Esophagus (tissue), 2 donors: ENCODE results near the gene GALP. TPM values are rescaled to one million over a fixed set of nuclear protein-coding genes. Genes with fewer than 3 reads are reported as not detected.
"Not testable (repeated sequence)": the region's sequence is repeated elsewhere in the genome, so short reads cannot be mapped to it uniquely, and the experiment has no call there.

Source experiments
- H3K27ac ChIP-seq, 2 donors: one replicate each; pipeline ENCODE4 v1.5.1; 2013; ENCODE audit warnings: low read depth in 2 of 2, mild to moderate bottlenecking in 2 of 2, inconsistent platforms in 1 of 2, low read length in 1 of 2, moderate library complexity in 1 of 2
- H3K27me3 ChIP-seq, 2 donors: one replicate each; pipeline ENCODE4 v1.6.1; 2013; ENCODE audit warnings: low read length in 2 of 2, control low read depth in 1 of 2, mild to moderate bottlenecking in 1 of 2; ENCODE audit not compliant: insufficient read depth in 2 of 2, control insufficient read depth in 1 of 2
- H3K36me3 ChIP-seq, 2 donors: one replicate each; pipeline ENCODE4 v1.6.1; 2013; ENCODE audit warnings: low read length in 1 of 2; ENCODE audit not compliant: control insufficient read depth in 2 of 2, insufficient read depth in 2 of 2
- H3K4me1 ChIP-seq, 2 donors: one replicate each; pipeline ENCODE4 v1.6.1; 2013; ENCODE audit warnings: low read length in 1 of 2; ENCODE audit not compliant: control insufficient read depth in 2 of 2, insufficient read depth in 2 of 2
- H3K4me3 ChIP-seq, 2 donors: one replicate each; pipeline ENCODE4 v1.5.1; 2013; ENCODE audit warnings: low read length in 2 of 2, mild to moderate bottlenecking in 2 of 2, low read depth in 1 of 2, moderate library complexity in 1 of 2
- H3K9me3 ChIP-seq, 2 donors: one replicate each; pipeline ENCODE4 v1.6.1; 2013; ENCODE audit warnings: mild to moderate bottlenecking in 2 of 2, low read depth in 1 of 2, low read length in 1 of 2, moderate library complexity in 1 of 2; ENCODE audit not compliant: control insufficient read depth in 2 of 2, insufficient read depth in 1 of 2
- WGBS, 2 donors: extraction: QIAGEN DNeasy Blood & Tissue Kit; methylation state at CpG; one replicate each; pipeline ENCODE4 v1.1.7; 2013; 5-methylcytosine and 5-hydroxymethylcytosine counted together
- polyA plus RNA-seq, 2 donors: library from polyadenylated mRNA; stranded (reverse); fragments of 200-250 nt; gene quantifications; one replicate each; pipeline ENCODE4 v1.2.3, GENCODE V29; 2013
- donor health status: healthy with polysubstance abuse.
- donor health status: Bipolar disorder and iron deficiency.

Gene GALP
- polyA plus RNA-seq, 2 donors: not detected

DNA sequence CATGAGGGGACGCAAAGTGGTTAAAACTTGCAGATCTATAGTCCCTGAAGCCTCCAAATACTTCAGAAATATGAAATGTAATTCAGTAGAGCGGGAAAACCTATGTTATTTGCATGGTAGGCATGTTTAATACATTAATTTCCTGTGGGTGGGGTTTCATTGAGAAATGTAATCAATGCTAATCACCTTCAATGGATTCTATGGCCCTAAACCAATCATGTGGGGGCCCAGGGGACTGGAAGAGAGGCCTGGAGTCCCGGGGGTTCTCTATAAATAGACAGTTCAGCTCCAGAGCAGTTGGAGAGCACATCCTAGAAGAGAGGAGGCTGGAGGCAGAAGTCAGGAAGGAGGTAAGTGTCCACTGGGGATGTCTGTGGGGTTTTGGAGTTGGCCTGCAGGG lies 26.2 kb downstream of the GALP start, which contains the start of gene ZSCAN5C:
ZSCAN5C (plus strand) TSS at position 301 of the 400 bp plus-strand sequence. CDS start 3,641 bp downstream, outside the sequence.
- no peaks in the 10 kb centered on the region for H3K36me3 ChIP-seq
- H3K9me3 ChIP-seq: no peaks in the 10 kb centered on the region
- 61 to 66% methylated on average over 3 of the region's 3 CpGs for WGBS, 2 donors
- H3K4me1 ChIP-seq: no peaks in the 10 kb centered on the region
- H3K27ac ChIP-seq: no peak within 1 kb of the TSS
- no peaks in the 10 kb centered on the region for H3K27me3 ChIP-seq
- H3K4me3 ChIP-seq: no peak within 1 kb of the TSS

DNA sequence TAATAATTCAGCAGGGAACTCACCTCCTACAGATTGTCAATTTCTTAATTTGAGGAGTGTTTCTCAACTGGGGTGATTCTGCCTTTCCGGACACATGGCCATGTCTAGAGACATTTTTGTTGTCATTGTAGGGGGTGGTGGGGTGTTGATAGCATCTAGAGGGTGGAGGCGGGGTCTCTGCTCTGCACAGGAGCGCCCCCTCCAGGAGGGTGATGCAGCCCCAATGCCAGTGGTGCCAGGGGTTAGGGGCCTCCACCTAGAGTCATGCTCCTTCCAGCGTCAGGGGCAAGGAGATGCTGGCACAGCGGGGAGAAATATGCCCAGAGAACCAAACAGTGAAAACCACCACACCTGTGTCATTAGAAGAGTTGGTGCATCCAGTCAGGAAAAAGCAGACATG lies 31.8 kb downstream of the GALP start:
- H3K4me1 ChIP-seq, H3K4me3 ChIP-seq, H3K27ac ChIP-seq, H3K9me3 ChIP-seq, H3K27me3 ChIP-seq, H3K36me3 ChIP-seq: not testable (repeated sequence)
- WGBS, 2 donors: 83 to 90% methylated on average over 4 to 5 of the region's 5 CpGs

DNA sequence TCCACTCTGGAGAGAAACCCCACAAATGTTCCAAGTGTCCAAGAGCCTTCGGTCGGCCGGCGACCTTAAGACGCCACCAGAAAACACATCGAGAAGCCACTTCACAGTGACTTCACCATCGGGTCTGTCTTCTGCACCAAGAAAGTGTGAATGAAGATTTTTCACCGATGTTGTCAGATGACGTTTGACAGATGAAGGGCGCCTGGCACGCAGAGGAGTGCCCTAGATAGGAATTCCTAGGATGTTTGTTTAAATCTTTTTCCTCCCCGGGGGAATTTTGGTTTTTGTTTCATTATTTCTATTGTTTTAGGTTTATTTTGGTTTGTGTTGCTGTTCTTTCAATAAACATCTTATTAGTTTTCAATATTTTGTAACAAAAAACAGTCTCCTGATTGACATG lies 33.3 kb downstream of the GALP start:
- 79 to 83% methylated on average over 12 of the region's 12 CpGs for WGBS, 2 donors
- no peak overlapping the region for H3K27ac ChIP-seq

DNA sequence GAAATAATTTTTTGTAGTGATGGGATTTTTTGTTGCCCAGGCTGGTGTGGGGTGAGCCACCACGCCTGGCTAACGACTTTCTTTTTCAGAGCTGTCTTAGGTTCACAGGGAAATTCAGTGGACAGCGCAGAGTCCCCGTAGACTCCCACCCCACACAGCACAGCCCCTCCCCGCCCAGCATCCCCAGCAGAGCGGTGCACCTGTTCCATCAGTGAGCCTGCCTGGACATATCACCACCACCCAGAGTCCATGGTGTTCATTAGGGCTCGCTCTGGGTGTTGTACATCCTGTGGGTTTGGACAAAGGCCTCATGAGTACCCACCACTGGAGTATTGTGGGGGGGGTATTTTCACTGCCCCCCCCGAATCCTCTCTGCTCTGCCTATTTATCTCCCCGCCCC lies 34.2 kb downstream of the GALP start:
- not testable (repeated sequence) for H3K27ac ChIP-seq, H3K4me1 ChIP-seq, H3K4me3 ChIP-seq, H3K9me3 ChIP-seq, H3K36me3 ChIP-seq, H3K27me3 ChIP-seq
- WGBS, 2 donors: 82 to 92% methylated on average over 9 of the region's 9 CpGs

More for the DNA sequence above, 33.3 kb downstream of the GALP start:
- no peaks in the 10 kb centered on the region for H3K4me1 ChIP-seq
- no peak overlapping the region for H3K4me3 ChIP-seq
- H3K9me3 ChIP-seq: no peaks in the 10 kb centered on the region
- H3K36me3 ChIP-seq: no peaks in the 10 kb centered on the region
- no peaks in the 10 kb centered on the region for H3K27me3 ChIP-seq

DNA sequence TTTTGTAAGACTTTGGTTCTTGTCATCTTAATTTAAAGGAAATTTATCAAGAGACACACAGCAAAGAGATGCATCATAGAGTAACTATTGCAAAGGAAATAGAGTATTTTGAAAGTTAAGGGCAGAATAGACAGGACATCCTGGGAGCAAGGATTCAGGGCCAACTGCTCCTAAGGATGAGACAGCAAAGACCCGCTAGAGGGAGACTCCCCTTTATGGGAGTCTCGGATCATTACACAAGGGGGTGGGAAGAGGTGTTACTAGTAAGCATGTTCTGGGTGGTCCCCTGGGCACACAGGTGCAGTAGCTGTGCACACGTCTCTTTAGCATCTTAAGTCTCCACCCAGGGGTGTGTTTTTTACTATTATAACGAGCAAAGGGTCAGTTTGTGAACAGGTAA lies 35.9 kb downstream of the GALP start:
- WGBS, 2 donors: 68 to 74% methylated on average over 4 of the region's 4 CpGs

DNA sequence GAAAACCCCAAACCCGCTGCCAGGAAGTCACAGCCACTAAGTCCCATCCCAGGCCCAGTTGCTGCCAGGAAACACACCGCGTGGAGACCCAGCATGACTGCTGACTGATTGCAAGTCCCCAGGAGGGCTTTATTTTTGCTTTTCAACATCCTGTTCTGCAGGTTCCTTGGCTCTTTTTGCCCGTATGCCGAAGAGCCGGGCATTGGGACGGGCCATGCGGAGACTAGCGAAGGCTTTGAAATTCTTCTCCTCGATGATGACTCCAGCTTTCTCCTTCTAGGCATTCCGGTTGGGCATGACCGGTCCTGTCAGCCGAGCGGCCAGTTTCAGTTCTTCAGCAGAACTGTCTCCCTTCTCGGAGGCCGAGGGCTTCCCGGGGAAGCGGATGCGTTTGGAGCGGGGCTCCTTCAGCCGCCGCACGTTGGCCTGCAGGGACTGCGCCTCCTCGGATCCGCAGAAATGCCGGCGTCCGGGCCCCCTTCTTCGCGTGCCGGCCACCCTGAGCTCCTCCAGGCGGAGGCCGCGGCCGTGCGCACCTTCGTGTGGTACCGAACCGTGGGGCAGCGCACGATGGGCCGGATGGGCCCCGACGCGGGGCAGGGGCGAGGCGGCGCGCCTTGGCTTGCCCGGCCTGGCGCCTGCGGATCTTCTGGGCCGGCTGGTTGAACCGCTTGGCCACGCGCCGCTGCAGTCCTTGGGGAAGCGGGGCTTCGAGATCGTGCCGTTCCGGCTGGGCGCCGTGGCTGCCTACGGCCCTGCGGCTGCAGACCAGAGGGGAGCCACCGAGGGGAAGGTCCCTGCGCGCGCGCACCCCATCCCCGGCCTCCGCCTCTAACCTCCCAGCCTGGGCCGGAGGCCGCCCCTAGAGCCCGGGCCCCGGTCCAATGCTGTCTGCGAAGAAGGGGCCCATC lies 41.5 kb downstream of the GALP start:
- H3K4me3 ChIP-seq: peak overlapping the region; percentile 40 to 47
- H3K9me3 ChIP-seq: no peaks in the 10 kb centered on the region
- peaks cover 0 to 5% of the 10 kb centered on the region in 2 donors for H3K36me3 ChIP-seq
- peak overlapping the region; percentile 85 to 86 for H3K27ac ChIP-seq
- H3K27me3 ChIP-seq: no peaks in the 10 kb centered on the region
- peaks cover 4 to 6% of the 10 kb centered on the region in 2 donors for H3K4me1 ChIP-seq
- WGBS, 2 donors: 5 to 7% methylated on average over 67 to 79 of the region's 79 CpGs

More for the DNA sequence above, 35.9 kb downstream of the GALP start:
- Histone ChIP-seq H3K9me3 (no peaks in the 10 kb centered on the region), H3K27ac (no peak overlapping the region), H3K4me3 (no peak overlapping the region), H3K36me3 (no peaks in the 10 kb centered on the region), H3K4me1 (peaks cover 0 to 3% of the 10 kb centered on the region in 2 donors), H3K27me3 (no peaks in the 10 kb centered on the region)

DNA sequence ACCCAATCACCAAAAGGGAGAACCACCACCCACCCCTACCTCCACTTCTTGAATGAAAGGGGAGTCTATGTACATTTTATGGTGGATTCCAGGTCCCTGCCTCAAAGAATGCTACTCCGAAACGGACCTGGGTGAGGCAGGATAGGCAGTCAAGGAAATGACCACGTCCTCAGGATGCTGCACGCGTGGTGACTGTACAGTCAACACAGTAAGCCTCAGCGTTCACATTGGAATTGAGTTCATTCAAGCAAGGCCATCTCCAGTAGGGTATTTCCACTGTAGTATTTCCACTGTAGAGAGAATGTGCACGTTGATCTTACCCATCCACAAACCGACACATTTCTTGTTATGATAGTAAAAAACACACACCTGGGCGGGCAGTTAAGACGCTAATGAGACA lies 43.2 kb downstream of the GALP start:
- peaks cover 4 to 6% of the 10 kb centered on the region in 2 donors for H3K4me1 ChIP-seq
- peaks cover 0 to 7% of the 10 kb centered on the region in 2 donors for H3K36me3 ChIP-seq
- no peaks in the 10 kb centered on the region for H3K9me3 ChIP-seq
- 87 to 90% methylated on average over 10 of the region's 10 CpGs for whole genome bisulfite sequencing, 2 donors
- H3K27ac ChIP-seq: no peak overlapping the region
- H3K4me3 ChIP-seq: no peak overlapping the region
- H3K27me3 ChIP-seq: no peaks in the 10 kb centered on the region

DNA sequence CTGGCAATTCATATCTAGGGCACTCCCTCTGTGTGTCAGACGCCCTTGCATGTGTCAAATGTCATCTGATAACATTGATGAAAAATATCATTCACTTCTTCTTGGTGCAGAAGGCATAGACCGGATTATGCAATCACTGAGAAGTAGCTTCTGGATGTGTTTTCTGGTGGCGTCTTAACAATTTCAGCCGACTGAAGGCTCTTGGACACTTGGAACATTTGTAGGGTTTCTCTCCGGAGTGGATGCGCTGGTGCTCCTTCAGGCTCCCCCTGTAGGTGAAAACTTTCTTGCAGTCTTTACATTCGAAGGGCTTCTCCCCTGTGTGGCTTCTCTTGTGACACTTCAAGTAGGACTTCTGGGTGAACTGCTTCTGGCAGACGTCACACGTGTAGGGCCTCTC lies 45.6 kb downstream of the GALP start:
- not testable (repeated sequence) for H3K27ac ChIP-seq, H3K4me3 ChIP-seq, H3K9me3 ChIP-seq, H3K27me3 ChIP-seq, H3K36me3 ChIP-seq, H3K4me1 ChIP-seq
- WGBS, 2 donors: 64% methylated on average over 9 of the region's 9 CpGs

DNA sequence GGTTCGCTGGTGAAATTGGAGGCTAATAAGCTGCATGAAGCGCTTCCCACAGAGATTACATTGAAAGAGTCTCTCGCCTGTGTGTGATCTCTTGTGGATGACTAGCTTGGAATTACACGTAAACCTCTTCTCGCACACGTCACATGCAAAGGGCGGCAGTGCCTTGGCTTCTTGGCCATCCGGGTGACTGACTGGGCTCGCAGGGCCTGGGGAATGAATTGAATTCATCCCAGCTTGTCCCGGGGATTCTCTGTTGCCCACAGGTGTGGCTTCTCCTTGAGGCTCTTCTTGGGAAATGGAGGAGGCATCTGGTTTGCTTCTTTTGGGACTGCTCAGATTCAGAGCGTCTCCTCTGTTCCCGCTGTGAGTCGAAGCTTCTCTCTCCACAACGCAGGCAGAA lies 46.0 kb downstream of the GALP start:
- WGBS, 2 donors: 93 to 94% methylated on average over 14 of the region's 14 CpGs
- Histone ChIP-seq H3K36me3 (peaks cover 0 to 7% of the 10 kb centered on the region in 2 donors), H3K27ac (no peak overlapping the region), H3K9me3 (no peaks in the 10 kb centered on the region), H3K4me1 (peaks cover 1 to 4% of the 10 kb centered on the region in 2 donors), H3K27me3 (no peaks in the 10 kb centered on the region), H3K4me3 (no peak overlapping the region)

DNA sequence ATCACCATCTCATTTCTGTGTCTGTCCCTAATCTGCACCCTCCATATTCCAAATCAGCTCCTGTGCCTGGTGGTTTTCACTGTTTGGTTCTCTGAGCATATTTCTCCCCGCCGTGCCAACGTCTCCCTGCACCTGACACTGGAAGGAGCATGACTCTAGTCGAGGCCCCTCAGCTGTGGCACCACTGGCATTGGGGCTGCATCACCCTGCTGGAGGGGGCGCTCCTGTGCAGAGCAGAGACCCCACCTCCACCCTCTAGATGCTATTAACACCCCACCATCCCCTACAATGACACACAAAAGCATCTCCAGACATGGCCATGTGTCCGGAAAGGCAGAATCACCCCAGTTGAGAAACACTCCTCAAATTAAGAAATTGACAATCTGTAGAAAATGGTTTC lies 47.1 kb downstream of the GALP start:
- Histone ChIP-seq H3K4me3 (no peak overlapping the region), H3K27me3 (no peaks in the 10 kb centered on the region)
- 77 to 80% methylated on average over 6 of the region's 6 CpGs for WGBS, 2 donors

More for the DNA sequence above, 47.1 kb downstream of the GALP start:
- peaks cover 0 to 7% of the 10 kb centered on the region in 2 donors for H3K36me3 ChIP-seq
- H3K4me1 ChIP-seq: no peaks in the 10 kb centered on the region
- H3K27ac ChIP-seq: no peak overlapping the region
- no peaks in the 10 kb centered on the region for H3K9me3 ChIP-seq
